HG03196 (cell line): Measurements from ENCODE around the gene SPRYD3.

ENCODE experiments used
- ATAC-seq: cut with Tn5 transposase; IDR thresholded peaks from one replicate; pipeline ENCODE4 v1.9.1; 2021; ENCODE audit not compliant: unreplicated experiment

SPRYD3 gene

GRCh38 chr12:53063708-53064612 lies 15.2 kb downstream of the SPRYD3 start:
- ATAC-seq, result no peak

- ATAC-seq, result no peak
Measured at GRCh38 chr12:53062977-53063707, 16.0 kb downstream of the SPRYD3 start.

DNA sequence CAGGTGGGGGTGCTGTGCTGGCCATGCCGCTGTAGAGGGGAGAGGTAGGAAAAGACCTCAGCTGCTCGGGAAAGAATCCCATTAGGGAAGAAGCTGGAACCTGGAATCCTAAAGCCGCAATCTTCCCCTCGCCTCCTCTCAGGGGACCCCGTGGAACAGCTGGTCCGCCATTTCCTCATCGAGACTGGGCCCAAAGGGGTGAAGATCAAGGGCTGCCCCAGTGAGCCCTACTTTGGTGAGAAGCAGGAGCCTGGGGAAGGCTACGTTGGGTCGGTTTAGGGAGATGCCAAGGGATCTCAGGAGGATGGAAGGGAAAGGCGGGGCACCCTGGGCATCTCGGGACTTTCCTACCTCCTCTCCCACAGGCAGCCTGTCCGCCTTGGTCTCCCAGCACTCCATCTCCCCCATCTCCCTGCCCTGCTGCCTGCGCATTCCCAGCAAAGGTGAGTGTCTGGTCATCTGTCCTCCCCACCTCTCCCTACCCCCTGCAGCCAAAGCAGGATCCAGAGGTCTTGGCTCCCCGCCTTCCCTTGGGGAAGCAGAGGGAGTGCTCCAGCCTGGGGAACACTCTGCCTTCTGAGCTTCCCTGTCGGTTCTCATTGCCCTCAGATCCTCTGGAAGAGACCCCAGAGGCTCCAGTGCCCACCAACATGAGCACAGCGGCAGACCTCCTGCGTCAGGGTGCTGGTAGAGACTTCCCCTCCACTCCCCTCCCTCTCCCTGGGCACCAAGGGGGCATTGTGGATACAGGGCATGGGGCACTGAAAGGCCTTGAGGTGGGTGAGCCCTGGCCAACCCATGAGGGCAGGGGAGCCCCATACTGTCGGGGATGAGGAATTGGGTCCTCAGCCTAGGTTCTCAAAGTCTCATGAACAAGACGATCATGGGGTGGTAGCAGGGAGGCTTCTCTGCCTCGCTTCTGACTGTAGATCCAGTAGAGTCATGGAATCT lies 16.9 kb downstream of the SPRYD3 start:
- no peak for ATAC-seq

- no peak for ATAC-seq
Measured at GRCh38 chr12:53061404-53062010, 17.7 kb downstream of the SPRYD3 start.

DNA sequence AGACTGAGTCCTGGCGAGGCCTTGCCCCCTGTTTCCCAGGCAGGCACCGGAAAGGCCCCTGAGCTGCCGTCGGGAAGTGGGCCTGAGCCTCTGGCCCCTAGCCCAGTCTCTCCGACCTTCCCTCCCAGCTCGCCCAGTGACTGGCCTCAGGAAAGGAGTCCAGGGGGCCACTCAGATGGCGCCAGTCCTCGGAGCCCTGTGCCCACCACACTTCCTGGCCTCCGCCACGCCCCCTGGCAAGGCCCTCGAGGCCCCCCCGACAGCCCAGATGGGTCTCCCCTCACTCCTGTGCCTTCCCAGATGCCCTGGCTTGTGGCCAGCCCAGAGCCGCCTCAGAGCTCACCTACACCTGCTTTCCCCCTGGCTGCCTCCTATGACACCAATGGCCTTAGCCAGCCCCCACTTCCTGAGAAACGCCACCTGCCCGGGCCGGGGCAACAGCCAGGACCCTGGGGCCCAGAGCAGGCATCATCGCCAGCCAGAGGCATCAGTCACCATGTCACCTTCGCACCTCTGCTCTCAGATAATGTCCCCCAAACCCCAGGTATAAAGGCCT lies 18.4 kb downstream of the SPRYD3 start:
- ATAC-seq, result no peak

GRCh38 chr12:53060064-53060720 lies 19.0 kb downstream of the SPRYD3 start:
- no peak for ATAC-seq

- no peak for ATAC-seq
Measured at GRCh38 chr12:53059434-53060063, 19.6 kb downstream of the SPRYD3 start.

GRCh38 chr12:53058674-53059433 lies 20.3 kb downstream of the SPRYD3 start:
- no peak for ATAC-seq

- ATAC-seq, result no peak
Measured at GRCh38 chr12:53057816-53058500, 21.2 kb downstream of the SPRYD3 start.

- no peak for ATAC-seq
Measured at GRCh38 chr12:53056901-53057300, 22.3 kb downstream of the SPRYD3 start.

GRCh38 chr12:53056296-53056695 lies 22.9 kb downstream of the SPRYD3 start:
- no peak for ATAC-seq

DNA sequence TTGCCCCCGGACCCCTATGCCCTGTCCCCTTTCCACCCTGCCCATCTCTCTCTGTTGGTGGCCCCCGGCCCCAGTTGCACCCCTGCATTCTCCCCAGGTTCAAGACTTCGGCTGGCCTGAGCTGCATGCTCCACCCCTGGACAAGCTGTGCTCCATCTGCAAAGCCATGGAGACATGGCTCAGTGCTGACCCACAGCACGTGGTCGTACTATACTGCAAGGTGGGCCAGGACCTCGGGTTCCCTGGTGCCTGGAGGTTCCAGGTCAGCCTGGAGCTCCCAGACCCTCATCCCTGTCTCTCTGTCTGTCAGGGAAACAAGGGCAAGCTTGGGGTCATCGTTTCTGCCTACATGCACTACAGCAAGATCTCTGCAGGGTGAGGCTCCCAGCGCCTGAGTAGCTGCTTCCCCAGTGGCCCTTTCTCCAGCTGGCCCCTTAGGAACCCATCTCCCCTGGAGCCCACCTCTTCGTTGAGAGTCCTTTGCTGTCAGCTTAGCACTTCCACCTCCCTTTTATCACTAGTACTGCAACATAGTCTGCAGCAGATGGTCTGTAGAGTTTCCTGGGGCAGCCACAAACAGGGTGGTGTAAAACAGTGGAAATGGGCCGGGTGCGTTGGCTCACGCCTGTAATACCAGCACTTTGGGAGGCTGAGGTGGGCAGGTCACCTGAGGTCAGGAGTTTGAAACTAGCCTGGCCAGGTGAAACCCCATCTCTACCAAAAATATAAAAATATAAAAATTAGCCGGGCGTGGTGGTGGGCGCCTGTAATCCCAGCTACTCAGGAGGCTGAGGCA lies 23.5 kb downstream of the SPRYD3 start:
- ATAC-seq, result no peak

GRCh38 chr12:53054112-53054878 lies 24.9 kb downstream of the SPRYD3 start:
- peak; percentile 64 for ATAC-seq

GRCh38 chr12:53053218-53054111 lies 25.7 kb downstream of the SPRYD3 start:
- ATAC-seq, result no peak

GRCh38 chr12:53052419-53053217 lies 26.6 kb downstream of the SPRYD3 start:
- ATAC-seq, result no peak
